Ovary (tissue), 9 donors: Measurements from ENCODE around the gene HIPK3. TPM values are rescaled to one million over a fixed set of nuclear protein-coding genes. Genes with fewer than 3 reads are reported as not detected.
A peak's percentile ranks its signal among the peaks of the same experiment; 100 is the strongest.
"Not testable (repeated sequence)": the region's sequence is repeated elsewhere in the genome, so short reads cannot be mapped to it uniquely, and the experiment has no call there.

Experiments used
- DNase-seq, 5 donors: peaks; one replicate each; pipeline ENCODE4 v3.0.0-alpha.2; 2019 to 2020
- H3K27ac ChIP-seq, 2 donors: fragments of 200-600 bp; one replicate each; pipeline versions ENCODE4 v1.5.1 to v1.8.0; 2019 to 2022
- H3K27me3 ChIP-seq: fragments of 200-600 bp; one replicate; pipeline ENCODE4 v1.8.0; 2022
- H3K36me3 ChIP-seq: fragments of 200-600 bp; sonication (generic); one replicate; pipeline ENCODE4 v1.5.1; 2019
- H3K4me1 ChIP-seq: one replicate; pipeline ENCODE4 v1.8.1; 2013; ENCODE audit warnings: mild to moderate bottlenecking, moderate library complexity; ENCODE audit not compliant: insufficient read depth
- H3K4me3 ChIP-seq: fragments of 200-600 bp; sonication (generic); one replicate; pipeline ENCODE4 v1.5.1; 2017
- H3K9me3 ChIP-seq, 2 donors: fragments of 200-600 bp in 1 of 2; sonication (generic) in 1 of 2; one replicate each; pipeline versions ENCODE4 v1.5.1 to v1.8.1; 2013 to 2019; ENCODE audit warnings: mild to moderate bottlenecking in 1 of 2, moderate library complexity in 1 of 2
- EP300 ChIP-seq: sonication (generic); formaldehyde crosslinking; IDR thresholded peaks from one replicate; pipeline ENCODE4 v1.6.1; 2017; ENCODE audit warnings: antibody characterized with exemption
- POLR2A ChIP-seq: fragments of 450-650 bp; IDR thresholded peaks from one replicate; pipeline ENCODE4 v1.6.1; 2017; ENCODE audit warnings: antibody characterized with exemption, mild to moderate bottlenecking, moderate library complexity
- WGBS, 3 donors: extraction: QIAGEN DNeasy Blood & Tissue Kit in 1 of 3; methylation state at CpG; one replicate each; pipeline versions ENCODE4 v1.1.5 to v1.1.7; 2013 to 2017; 5-methylcytosine and 5-hydroxymethylcytosine counted together
- intact Hi-C, 4 donors: fragments of 100-400 bp; cut with DNase I; formaldehyde crosslinking; loops; one replicate each; pipeline versions ENCODE4 v1.11.0 to v1.15.1; 2022 to 2023
- polyA plus RNA-seq, 2 donors: library from polyadenylated mRNA; stranded (reverse); fragments of 200-250 nt in 1 of 2; fragments of 350-450 nt in 1 of 2; fragmentation: Illumina TruSeq in 1 of 2; extraction: RNeasy Lipid Tissue Mini Kit (QIAGEN cat#74804) in 1 of 2; gene quantifications; one replicate each; pipeline ENCODE4 v1.2.3, GENCODE V29; 2013 to 2014
- total RNA-seq, 7 donors: library from RNA; depleted of rRNA in 2 of 7; stranded (reverse); fragments of >200 nt in 2 of 7; fragmentation: NEBNext Ultra II Directional in 3 of 7; extraction: Animal tissue kit (Norgen Biotek cat#: 25700) in 3 of 7; gene quantifications; one replicate each; pipeline versions ENCODE4 v1.1.0 to v1.2.4, GENCODE V29; 2016 to 2023
- TF ChIP-seq, protein P1 (sequence below), 3 donors: fragments of 450-650 bp in 2 of 3; fragments of 200-600 bp in 1 of 3; IDR thresholded peaks; one replicate each; pipeline versions ENCODE4 v1.5.1 to v1.8.0; 2016 to 2022; ENCODE audit warnings: antibody characterized with exemption in 3 of 3, mild to moderate bottlenecking in 1 of 3
- donor health status: DM: no; HTN: no; CAD: no; lungs with moderate emphysema.
- donor health status: DM: no; HTN: no; CAD: no.
- donor health status: Bipolar disorder and iron deficiency.
- donor health status: DM: yes; HTN: yes; CAD: no.
- donor health status: DM: no; HTN: no; CAD: no.
- donor health status: DM: yes; HTN: yes; CAD: no.

The HIPK3 gene
- total and polyA plus RNA-seq, 9 donors, result 28.0 to 252 (median 178) TPM

DNA sequence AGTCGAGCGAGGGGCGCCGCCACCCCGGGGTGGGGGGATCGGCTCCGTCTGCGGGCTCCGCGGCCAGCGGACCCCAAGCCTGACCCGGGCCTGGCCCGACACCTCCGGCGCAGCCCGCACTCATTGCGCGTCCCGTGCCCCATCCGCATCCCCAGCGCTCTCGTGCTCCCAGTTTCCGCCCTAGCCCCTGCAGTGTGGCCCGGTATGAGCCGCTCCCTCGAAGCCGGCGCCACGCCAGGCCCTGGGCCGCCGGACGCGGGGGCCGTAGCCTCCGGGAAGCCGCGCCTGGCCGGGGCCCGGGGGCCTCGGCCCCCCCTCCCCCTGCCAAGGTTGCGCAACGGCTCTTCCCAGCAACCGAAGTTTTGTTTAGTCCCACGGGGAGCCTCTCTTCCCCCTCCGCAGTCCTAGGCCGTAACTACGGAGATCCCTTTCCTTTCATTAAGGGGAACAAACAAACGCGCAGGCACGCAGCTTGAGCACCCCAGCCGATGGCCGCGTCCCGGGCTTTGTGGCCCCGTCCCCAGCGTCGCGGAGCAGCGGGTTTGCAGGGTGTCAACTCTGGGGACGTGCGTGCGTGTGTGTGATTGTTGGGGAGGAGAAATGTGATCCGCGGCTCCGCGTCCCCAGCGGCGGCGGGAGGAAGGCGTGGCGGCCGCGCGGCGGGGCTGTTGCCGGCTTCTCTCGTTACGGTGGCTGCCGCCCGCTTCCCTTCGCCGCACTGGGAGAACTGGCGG lies 883 bp downstream of the HIPK3 start:
- peak; percentile 90 to 96 (median 95) for DNase-seq
- Histone ChIP-seq H3K4me3 (peak overlapping the region; percentile 95), H3K9me3 (no peaks in the 10 kb centered on the region), H3K27me3 (no peaks in the 10 kb centered on the region), H3K27ac (peak overlapping the region; percentile 100), H3K36me3 (no peaks in the 10 kb centered on the region), H3K4me1 (peaks cover 4% of the 10 kb centered on the region)
- 0 to 1% (median 1%) methylated on average over 67 to 83 of the region's 83 CpGs for WGBS, 3 donors
- intact Hi-C loops, result loop anchor here (2.0 to 10.0 kb wide), 4 partner anchors 69 to 97 kb away; partner anchors contain the start of gene CSTF3 (in 4 of the 4)
- TF ChIP-seq EP300 (no peak), POLR2A (peak; percentile 85)
- TF ChIP-seq, protein P1, sequence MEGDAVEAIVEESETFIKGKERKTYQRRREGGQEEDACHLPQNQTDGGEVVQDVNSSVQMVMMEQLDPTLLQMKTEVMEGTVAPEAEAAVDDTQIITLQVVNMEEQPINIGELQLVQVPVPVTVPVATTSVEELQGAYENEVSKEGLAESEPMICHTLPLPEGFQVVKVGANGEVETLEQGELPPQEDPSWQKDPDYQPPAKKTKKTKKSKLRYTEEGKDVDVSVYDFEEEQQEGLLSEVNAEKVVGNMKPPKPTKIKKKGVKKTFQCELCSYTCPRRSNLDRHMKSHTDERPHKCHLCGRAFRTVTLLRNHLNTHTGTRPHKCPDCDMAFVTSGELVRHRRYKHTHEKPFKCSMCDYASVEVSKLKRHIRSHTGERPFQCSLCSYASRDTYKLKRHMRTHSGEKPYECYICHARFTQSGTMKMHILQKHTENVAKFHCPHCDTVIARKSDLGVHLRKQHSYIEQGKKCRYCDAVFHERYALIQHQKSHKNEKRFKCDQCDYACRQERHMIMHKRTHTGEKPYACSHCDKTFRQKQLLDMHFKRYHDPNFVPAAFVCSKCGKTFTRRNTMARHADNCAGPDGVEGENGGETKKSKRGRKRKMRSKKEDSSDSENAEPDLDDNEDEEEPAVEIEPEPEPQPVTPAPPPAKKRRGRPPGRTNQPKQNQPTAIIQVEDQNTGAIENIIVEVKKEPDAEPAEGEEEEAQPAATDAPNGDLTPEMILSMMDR (IDR thresholded peaks at IDR 0.05), result peak in 2 of 3 donors; percentile 35 to 65

DNA sequence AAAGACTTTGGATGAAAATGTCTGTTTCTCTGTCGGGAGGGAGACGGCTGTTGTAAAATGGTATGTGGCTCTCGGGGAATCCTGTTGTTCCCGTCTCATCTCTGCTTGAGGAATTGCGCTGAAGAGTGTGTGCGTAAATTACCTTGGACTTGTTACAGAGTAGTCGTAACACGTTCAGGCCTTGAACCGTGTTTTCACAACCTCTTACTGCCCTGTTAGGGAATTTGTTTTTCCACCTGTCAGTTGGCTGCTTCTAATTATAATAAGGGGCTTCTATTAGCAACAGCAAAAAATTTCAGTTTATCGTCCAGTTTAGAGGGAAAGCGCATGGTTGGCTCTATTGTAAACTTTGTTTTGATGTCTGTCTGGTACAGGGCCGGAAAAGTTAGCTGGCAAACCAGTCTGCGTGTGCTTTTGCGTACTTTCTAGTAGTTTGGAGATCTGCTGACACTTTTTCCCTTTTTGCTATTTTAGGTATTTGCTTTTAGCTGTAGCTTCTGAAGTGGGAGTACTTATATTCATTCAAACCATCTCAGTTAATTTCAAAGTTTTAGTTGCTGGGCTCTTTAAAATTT lies 1.5 kb downstream of the HIPK3 start:
- Histone ChIP-seq H3K36me3 (no peaks in the 10 kb centered on the region), H3K9me3 (no peaks in the 10 kb centered on the region), H3K27me3 (no peaks in the 10 kb centered on the region), H3K27ac (peak overlapping the region; percentile 100), H3K4me3 (peak overlapping the region; percentile 95), H3K4me1 (peaks cover 6% of the 10 kb centered on the region)
- intact Hi-C loops, result loop anchor here in 3 of 4 donors (5.0 to 10.0 kb wide), 3 partner anchors 69 to 96 kb away; partner anchors contain the start of gene CSTF3 (in 3 of the 3)
- 0 to 1% (median 0%) methylated on average over 14 of the region's 14 CpGs for WGBS, 3 donors
- peak in 1 of 5 donors; percentile 73 for DNase-seq
- TF ChIP-seq POLR2A, result no peak

- no peak for DNase-seq
- H3K27ac ChIP-seq, result peak overlapping the region in 1 of 2 donors; percentile 100
- H3K4me3 ChIP-seq, result peak overlapping the region; percentile 95
- H3K27me3 ChIP-seq, result no peaks in the 10 kb centered on the region
- TF ChIP-seq EP300, result no peak
- TF ChIP-seq, protein P1 (IDR thresholded peaks at IDR 0.05), result no peak
- no peak for TF ChIP-seq POLR2A
- H3K4me1 ChIP-seq, result peaks cover 6% of the 10 kb centered on the region
- H3K9me3 ChIP-seq, result no peaks in the 10 kb centered on the region
- 41 to 48% (median 44%) methylated on average over 2 of the region's 2 CpGs for WGBS, 3 donors
- no peaks in the 10 kb centered on the region for H3K36me3 ChIP-seq
- intact Hi-C loops, result loop anchor here in 3 of 4 donors (5.0 to 10.0 kb wide), 4 partner anchors 55 to 98 kb away; partner anchors contain the start of gene CSTF3 (in 3 of the 3)
Observed at GRCh38 chr11:33259869-33260268, 2.7 kb downstream of the HIPK3 start.

DNA sequence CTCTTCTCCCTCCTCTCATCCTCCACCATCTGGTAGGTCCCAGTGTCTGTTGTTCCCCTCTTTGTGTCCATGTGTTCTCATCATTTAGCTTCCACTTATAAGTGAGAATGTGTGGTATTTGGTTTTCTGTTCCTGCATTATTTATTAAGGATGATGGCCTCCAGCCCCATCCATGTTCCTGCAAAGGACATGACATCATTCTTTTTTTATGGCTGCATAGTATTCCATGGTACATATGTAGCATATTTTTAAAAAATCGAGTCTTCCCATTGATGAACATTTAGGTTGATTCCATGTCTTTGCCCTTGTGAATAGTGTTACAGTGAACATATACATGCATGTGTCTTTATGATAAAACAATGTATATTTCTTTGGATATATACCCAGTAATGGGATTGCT lies 4.2 kb downstream of the HIPK3 start:
- intact Hi-C loops, result loop anchor here in 1 of 4 donors (10.0 kb wide), 1 partner anchor 53 kb away; no protein-coding TSS in a partner anchor
- not testable (repeated sequence) for H3K9me3 ChIP-seq, H3K4me1 ChIP-seq, H3K27me3 ChIP-seq, H3K36me3 ChIP-seq, DNase-seq, H3K4me3 ChIP-seq
- peak overlapping the region in 1 of 2 donors; percentile 56 for H3K27ac ChIP-seq
- 88 to 95% (median 89%) methylated on average over 1 of the region's 1 CpG for WGBS, 3 donors

GRCh38 chr11:33262011-33262645 lies 4.9 kb downstream of the HIPK3 start:
- DNase-seq, result no peak
- intact Hi-C loops, result loop anchor here in 1 of 4 donors (10.0 kb wide), 1 partner anchor 53 kb away; no protein-coding TSS in a partner anchor
- Histone ChIP-seq H3K4me1 (peaks cover 13% of the 10 kb centered on the region), H3K9me3 (no peaks in the 10 kb centered on the region), H3K4me3 (no peak overlapping the region), H3K27ac (peak overlapping the region in 1 of 2 donors; percentile 56), H3K27me3 (no peaks in the 10 kb centered on the region), H3K36me3 (no peaks in the 10 kb centered on the region)
- no peak for TF ChIP-seq POLR2A
- no peak for TF ChIP-seq EP300
- TF ChIP-seq, protein P1 (IDR thresholded peaks at IDR 0.05), result no peak
